ENCODE results near the gene PFKP.
"Not testable (repeated sequence)": the region's sequence is repeated elsewhere in the genome, so short reads cannot be mapped to it uniquely, and the experiment has no call there.

PFKP gene

GRCh38 chr10:3169673-3170072, 102.3 kb downstream of the PFKP start:
- TF ChIP-seq, protein P1, sequence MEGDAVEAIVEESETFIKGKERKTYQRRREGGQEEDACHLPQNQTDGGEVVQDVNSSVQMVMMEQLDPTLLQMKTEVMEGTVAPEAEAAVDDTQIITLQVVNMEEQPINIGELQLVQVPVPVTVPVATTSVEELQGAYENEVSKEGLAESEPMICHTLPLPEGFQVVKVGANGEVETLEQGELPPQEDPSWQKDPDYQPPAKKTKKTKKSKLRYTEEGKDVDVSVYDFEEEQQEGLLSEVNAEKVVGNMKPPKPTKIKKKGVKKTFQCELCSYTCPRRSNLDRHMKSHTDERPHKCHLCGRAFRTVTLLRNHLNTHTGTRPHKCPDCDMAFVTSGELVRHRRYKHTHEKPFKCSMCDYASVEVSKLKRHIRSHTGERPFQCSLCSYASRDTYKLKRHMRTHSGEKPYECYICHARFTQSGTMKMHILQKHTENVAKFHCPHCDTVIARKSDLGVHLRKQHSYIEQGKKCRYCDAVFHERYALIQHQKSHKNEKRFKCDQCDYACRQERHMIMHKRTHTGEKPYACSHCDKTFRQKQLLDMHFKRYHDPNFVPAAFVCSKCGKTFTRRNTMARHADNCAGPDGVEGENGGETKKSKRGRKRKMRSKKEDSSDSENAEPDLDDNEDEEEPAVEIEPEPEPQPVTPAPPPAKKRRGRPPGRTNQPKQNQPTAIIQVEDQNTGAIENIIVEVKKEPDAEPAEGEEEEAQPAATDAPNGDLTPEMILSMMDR (IDR thresholded peaks at IDR 0.05; ENCODE audit: control insufficient read depth, insufficient read depth, low read depth, low read length, missing control alignments): no peak
- DNase-seq (ENCODE audit: low read depth): no peak
- no peak overlapping the region for H3K4me3 ChIP-seq (ENCODE audit: control insufficient read depth, low read depth, low read length)

GRCh38 chr10:3171488-3171887, 104.1 kb downstream of the PFKP start:
- not testable (repeated sequence) for DNase-seq (ENCODE audit: low read depth)
- peak overlapping the region; percentile 73 for H3K4me3 ChIP-seq (ENCODE audit: control insufficient read depth, low read depth, low read length)

DNA sequence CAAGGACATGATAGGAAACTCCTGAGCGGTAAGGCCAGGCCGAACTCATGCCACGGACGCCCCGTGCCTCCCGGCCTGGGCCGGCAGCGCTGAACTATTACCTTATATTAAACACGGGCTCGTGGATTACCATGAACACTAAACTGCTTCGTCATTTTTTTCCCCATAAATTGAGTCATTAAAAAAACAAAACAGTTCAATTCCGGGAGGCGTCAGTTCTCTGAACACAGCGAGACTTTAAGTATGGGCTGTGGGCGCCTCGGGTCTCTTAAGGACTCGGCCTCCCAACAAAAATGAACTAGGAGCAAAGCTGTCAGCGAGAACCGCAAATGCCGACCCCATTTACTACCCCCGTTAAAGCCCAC, 104.7 kb downstream of the PFKP start:
- DNase-seq (ENCODE audit: low read depth): peak; percentile 32
- peak overlapping the region; percentile 73 for H3K4me3 ChIP-seq (ENCODE audit: control insufficient read depth, low read depth, low read length)
- TF ChIP-seq, protein P1 (IDR thresholded peaks at IDR 0.05; ENCODE audit: control insufficient read depth, insufficient read depth, low read depth, low read length, missing control alignments): no peak

GRCh38 chr10:3172446-3173170, 105.3 kb downstream of the PFKP start, which contains the start of gene PITRM1:
TSS of gene PITRM1 (minus strand) at chr10:3172782. CDS start at chr10:3172772, 10 bp downstream.
- DNase-seq (ENCODE audit: low read depth): peak; percentile 98
- TF ChIP-seq, protein P1 (IDR thresholded peaks at IDR 0.05; ENCODE audit: control insufficient read depth, insufficient read depth, low read depth, low read length, missing control alignments): no peak
- peak within 1 kb of the TSS; percentile 73 for H3K4me3 ChIP-seq (ENCODE audit: control insufficient read depth, low read depth, low read length)

DNA sequence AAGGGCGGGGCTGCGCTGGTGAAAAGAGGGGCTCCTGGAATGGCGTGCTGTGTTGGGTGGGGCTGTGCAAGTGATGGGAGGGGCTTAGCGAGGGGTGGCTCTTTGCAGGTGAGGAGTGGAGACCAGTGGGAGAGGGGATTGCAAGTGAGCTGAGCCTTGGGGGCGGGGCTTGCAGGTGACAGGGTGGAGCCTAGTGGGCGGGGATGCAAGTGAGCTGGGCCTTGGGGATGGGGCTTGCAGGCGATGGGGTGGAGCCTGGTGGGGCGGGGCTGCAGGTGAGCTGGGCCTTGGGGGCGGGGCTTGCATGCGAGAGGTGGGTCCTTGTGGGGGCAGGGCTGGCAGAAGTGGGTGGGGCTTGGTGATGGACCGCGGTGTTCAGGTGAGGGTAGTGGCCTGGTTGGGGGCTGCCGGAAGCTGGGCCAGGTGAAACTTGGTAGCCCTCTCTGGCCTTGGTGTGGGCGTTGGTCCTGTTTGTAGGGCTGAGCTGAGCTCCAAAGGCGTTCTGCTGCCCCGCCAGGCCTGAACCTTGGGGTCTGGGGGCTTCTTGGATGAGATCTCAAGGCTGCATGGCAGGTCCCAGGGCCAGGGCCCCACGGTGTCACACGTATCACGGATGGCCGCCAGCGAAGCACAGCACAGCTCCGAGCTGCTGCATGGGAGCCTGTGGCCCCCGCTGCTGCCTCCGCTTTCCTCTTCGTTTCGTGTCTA, 106.0 kb downstream of the PFKP start:
- DNase-seq (ENCODE audit: low read depth): no peak
- peak overlapping the region; percentile 45 for H3K4me3 ChIP-seq (ENCODE audit: control insufficient read depth, low read depth, low read length)
- TF ChIP-seq, protein P1 (IDR thresholded peaks at IDR 0.05; ENCODE audit: control insufficient read depth, insufficient read depth, low read depth, low read length, missing control alignments): no peak

- TF ChIP-seq, protein P1 (IDR thresholded peaks at IDR 0.05; ENCODE audit: control insufficient read depth, insufficient read depth, low read depth, low read length, missing control alignments): no peak
- H3K4me3 ChIP-seq (ENCODE audit: control insufficient read depth, low read depth, low read length): no peak overlapping the region
- DNase-seq (ENCODE audit: low read depth): no peak
Observed at GRCh38 chr10:3178042-3178441, 110.7 kb downstream of the PFKP start.

GRCh38 chr10:3179174-3179573, 111.8 kb downstream of the PFKP start:
- no peak for DNase-seq (ENCODE audit: low read depth)
- TF ChIP-seq, protein P1 (IDR thresholded peaks at IDR 0.05; ENCODE audit: control insufficient read depth, insufficient read depth, low read depth, low read length, missing control alignments): no peak
- no peak overlapping the region for H3K4me3 ChIP-seq (ENCODE audit: control insufficient read depth, low read depth, low read length)

Data from AG09309 (cell line).